Stimulated activated naive CD8-positive, alpha-beta T cell treated with anti-CD3 and anti-CD28 coated beads, Interleukin-15, Interleukin-2, amounts not matched to agents 100 U/mL and 50 U/mL, for 24 hours (primary cell): Measurements from ENCODE around the gene MDM2.

Experiments used
- ATAC-seq: fragments of 150-1000 bp; cut with Tn5 transposase; one replicate; pipeline ENCODE4 v1.10.0; 2021
- DNase-seq: peaks from one replicate; pipeline ENCODE4 v3.0.0; 2021

The MDM2 gene

DNA sequence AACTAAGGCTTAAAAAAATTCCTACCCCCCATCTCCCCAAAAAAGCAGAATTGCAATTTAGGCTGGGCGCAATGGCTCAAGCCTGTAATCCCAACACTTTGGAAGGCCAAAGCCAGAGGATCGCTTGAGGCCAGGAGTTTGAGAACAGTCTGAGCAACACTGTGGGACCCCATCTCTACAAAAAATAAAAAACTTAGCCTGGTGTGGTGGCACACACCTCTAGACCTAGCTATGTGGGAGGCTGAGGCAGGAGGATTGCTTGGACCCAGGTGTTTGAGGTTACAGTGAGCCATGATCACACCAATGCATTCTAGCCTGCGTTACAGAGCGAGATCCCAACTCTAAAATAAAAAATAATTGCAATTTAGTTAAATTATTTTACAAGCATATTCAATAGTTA lies 70.9 kb downstream of the MDM2 start:
- no peak for DNase-seq
- ATAC-seq, result no peak

- DNase-seq, result no peak
- ATAC-seq, result no peak
Observed at GRCh38 chr12:68880660-68881325, 72.8 kb downstream of the MDM2 start.

GRCh38 chr12:68882251-68882964 lies 74.4 kb downstream of the MDM2 start:
- ATAC-seq (no peak), DNase-seq (no peak)

GRCh38 chr12:68883151-68883550 lies 75.2 kb downstream of the MDM2 start:
- DNase-seq (no peak), ATAC-seq (no peak)

- ATAC-seq (no peak), DNase-seq (no peak)
Observed at GRCh38 chr12:68884251-68884650, 76.3 kb downstream of the MDM2 start.

GRCh38 chr12:68885381-68885780 lies 77.4 kb downstream of the MDM2 start:
- DNase-seq (no peak), ATAC-seq (no peak)

GRCh38 chr12:68886636-68887572 lies 78.9 kb downstream of the MDM2 start:
- ATAC-seq, result no peak
- DNase-seq, result no peak

- DNase-seq (no peak), ATAC-seq (no peak)
Observed at GRCh38 chr12:68887641-68888040, 79.7 kb downstream of the MDM2 start.

GRCh38 chr12:68888243-68888642 lies 80.3 kb downstream of the MDM2 start:
- peak; percentile 77 for ATAC-seq
- no peak for DNase-seq

- ATAC-seq (no peak), DNase-seq (no peak)
Observed at GRCh38 chr12:68890701-68891113, 82.7 kb downstream of the MDM2 start.

- no peak for DNase-seq
- no peak for ATAC-seq
Observed at GRCh38 chr12:68891141-68891540, 83.2 kb downstream of the MDM2 start.

GRCh38 chr12:68893201-68893600 lies 85.2 kb downstream of the MDM2 start:
- ATAC-seq, result no peak
- DNase-seq, result no peak

DNA sequence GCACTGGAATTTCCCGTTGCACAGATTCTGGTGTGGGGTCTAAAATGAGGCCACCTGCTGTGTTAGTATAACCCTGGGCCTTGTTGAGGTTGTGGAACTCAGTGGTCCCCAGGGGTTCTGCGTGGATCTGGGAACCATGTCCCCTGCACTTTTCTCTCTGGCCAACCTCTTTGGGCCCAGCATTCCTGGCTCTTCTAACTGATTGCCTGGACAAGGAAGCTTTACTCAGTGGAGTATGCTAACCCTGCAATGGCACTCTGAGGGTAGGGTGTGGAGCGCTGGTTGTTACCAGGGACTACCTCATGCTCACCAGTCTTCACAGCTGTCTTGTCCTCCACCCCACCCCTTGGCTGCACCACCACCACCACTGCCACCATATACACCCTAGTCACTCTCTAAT lies 85.8 kb downstream of the MDM2 start:
- no peak for DNase-seq
- ATAC-seq, result no peak

DNA sequence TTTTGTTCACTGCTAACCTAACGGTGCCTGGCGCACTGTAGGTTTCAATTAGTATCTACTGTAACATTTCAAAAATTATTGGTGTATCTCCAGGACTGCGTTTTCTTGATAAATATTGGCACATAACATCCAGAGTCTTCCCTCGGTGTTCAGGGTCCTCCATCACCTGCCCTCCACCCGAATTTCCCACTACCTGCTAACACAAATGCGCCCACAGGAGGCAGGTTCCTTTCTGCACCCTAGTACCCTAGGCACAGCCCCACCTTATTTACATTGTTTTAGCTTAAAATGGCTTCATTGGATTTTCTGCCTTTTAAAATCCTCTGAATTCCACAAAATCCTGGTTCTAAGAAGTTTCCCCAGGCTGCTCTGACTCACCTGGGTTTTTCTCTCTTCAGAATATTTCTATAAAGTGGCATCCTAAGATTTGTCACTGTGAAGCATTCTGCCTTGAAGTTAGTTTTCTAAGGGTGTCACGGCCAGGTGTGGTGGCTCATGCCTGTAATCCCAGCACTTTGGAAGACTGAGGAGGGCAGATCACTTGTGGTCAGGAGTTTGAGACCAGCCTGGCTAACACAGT lies 86.4 kb downstream of the MDM2 start:
- DNase-seq (no peak), ATAC-seq (no peak)

GRCh38 chr12:68896881-68897540 lies 89.0 kb downstream of the MDM2 start:
- no peak for ATAC-seq
- DNase-seq, result no peak

- no peak for DNase-seq
- no peak for ATAC-seq
Observed at GRCh38 chr12:68899251-68899771, 91.3 kb downstream of the MDM2 start.

DNA sequence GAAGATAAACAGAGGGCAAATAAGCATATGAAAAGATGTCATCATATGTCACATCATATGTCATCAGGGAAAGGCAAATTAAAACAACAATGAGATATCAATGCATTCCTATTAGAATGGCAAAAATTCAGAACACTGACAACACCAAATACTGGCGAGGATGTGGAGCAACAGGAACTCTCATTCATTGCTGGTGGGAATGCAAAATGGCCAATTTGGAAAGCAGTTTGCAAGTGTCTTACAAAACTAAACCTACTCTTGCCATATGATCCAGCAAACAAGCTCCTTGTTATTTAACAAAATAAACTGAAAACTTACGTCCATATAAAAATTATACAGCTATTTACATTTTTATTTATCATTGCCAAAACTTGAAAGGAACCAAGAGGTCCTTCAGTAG lies 92.3 kb downstream of the MDM2 start:
- no peak for ATAC-seq
- DNase-seq, result no peak
